Effector memory CD4-positive, alpha-beta T cell (primary cell): ENCODE data around the gene POMP.
A peak's percentile ranks its signal among the peaks of the same experiment; 100 is the strongest.

Source experiments
- DNase-seq, 3 donors: peaks; one replicate each; pipeline ENCODE4 v3.0.0-alpha.2; 2020
- H3K27ac ChIP-seq: 2 replicates; pipeline ENCODE4 v1.7.0; 2013; ENCODE audit warnings: mild to moderate bottlenecking, low read length, moderate library complexity; ENCODE audit not compliant: insufficient read depth, poor library complexity, severe bottlenecking
- H3K27me3 ChIP-seq: replicated peaks from 2 replicates; pipeline ENCODE4 v1.7.0; 2013; ENCODE audit warnings: mild to moderate bottlenecking, low read length; ENCODE audit not compliant: insufficient read depth, control insufficient read depth, poor library complexity, severe bottlenecking
- H3K36me3 ChIP-seq: 2 replicates; pipeline ENCODE4 v1.7.0; 2013; ENCODE audit warnings: mild to moderate bottlenecking, low read length, moderate library complexity; ENCODE audit not compliant: control insufficient read depth, insufficient read depth
- H3K4me1 ChIP-seq: 2 replicates; pipeline ENCODE4 v1.7.0; 2013; ENCODE audit warnings: low read length, mild to moderate bottlenecking; ENCODE audit not compliant: control insufficient read depth, insufficient read depth, poor library complexity, severe bottlenecking
- H3K4me3 ChIP-seq: 2 replicates; pipeline ENCODE4 v1.7.0; 2013; ENCODE audit warnings: low read length, low read depth, mild to moderate bottlenecking; ENCODE audit not compliant: insufficient read depth, poor library complexity, severe bottlenecking
- H3K9me3 ChIP-seq: 2 replicates; pipeline ENCODE4 v1.7.0; 2013; ENCODE audit warnings: mild to moderate bottlenecking, low read length, moderate library complexity; ENCODE audit not compliant: control insufficient read depth

POMP gene

GRCh38 chr13:28621449-28621848 is 37.5 kb upstream of the POMP start:
- Histone ChIP-seq H3K4me3 (no peak overlapping the region), H3K27ac (no peak overlapping the region), H3K4me1 (no peaks in the 10 kb centered on the region), H3K9me3 (no peaks in the 10 kb centered on the region), H3K36me3 (no peaks in the 10 kb centered on the region), H3K27me3 (no peaks in the 10 kb centered on the region)
- no peak for DNase-seq

DNA sequence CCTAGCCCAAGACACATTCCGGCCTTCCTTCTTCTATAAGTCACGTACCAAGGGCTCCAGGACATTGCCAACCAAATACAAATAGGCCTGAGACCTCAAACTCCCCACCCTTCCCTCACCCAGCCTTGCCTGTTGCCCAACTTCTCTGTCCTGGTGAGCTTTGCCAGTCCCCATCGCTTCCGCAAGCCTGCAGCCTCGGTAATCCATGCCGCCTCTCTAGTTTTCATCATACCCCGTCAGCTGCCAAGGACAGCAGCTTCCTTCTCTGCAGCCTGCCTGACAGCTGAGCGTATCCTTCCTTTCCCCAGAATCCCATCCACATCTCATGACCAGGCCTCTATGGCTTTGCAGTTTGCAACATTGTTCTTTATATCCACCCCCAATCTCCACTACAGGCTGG is 36.6 kb upstream of the POMP start:
- no peak overlapping the region for H3K4me3 ChIP-seq
- no peak for DNase-seq
- no peaks in the 10 kb centered on the region for H3K4me1 ChIP-seq
- no peaks in the 10 kb centered on the region for H3K27me3 ChIP-seq
- no peaks in the 10 kb centered on the region for H3K9me3 ChIP-seq
- H3K27ac ChIP-seq: no peak overlapping the region
- no peaks in the 10 kb centered on the region for H3K36me3 ChIP-seq

- no peak overlapping the region for H3K27ac ChIP-seq
- no peak overlapping the region for H3K4me3 ChIP-seq
- no peaks in the 10 kb centered on the region for H3K36me3 ChIP-seq
- no peaks in the 10 kb centered on the region for H3K4me1 ChIP-seq
- H3K27me3 ChIP-seq: no peaks in the 10 kb centered on the region
- no peaks in the 10 kb centered on the region for H3K9me3 ChIP-seq
- DNase-seq: no peak
These were observed 34.9 kb upstream of the POMP start for GRCh38 chr13:28623782-28624706.

GRCh38 chr13:28624707-28625432 is 34.1 kb upstream of the POMP start:
- no peak for DNase-seq

DNA sequence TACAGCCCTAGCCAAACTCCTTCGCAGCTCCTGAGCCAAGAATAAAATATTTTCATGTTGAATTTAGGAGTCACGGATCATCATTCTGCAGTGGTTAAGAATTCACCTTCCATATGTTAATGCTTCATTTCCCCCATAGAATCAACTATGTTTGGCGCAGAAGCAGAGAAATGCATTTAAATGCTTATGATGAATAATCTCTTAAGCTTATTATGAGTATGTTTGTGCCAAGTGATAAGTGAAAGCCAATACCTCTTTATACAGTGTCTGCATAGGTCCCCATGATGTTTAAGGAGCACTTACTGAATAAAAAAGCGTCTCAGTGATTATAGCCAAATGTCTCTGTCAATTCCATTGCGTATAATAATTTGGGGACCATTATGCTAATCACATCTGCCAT is 32.7 kb upstream of the POMP start:
- Histone ChIP-seq H3K9me3 (no peaks in the 10 kb centered on the region), H3K36me3 (no peaks in the 10 kb centered on the region), H3K4me1 (no peaks in the 10 kb centered on the region), H3K27ac (no peak overlapping the region), H3K4me3 (no peak overlapping the region), H3K27me3 (no peaks in the 10 kb centered on the region)
- no peak for DNase-seq

More at GRCh38 chr13:28624707-28625432, 34.1 kb upstream of the POMP start:
- H3K4me3 ChIP-seq: no peak overlapping the region
- no peaks in the 10 kb centered on the region for H3K4me1 ChIP-seq
- H3K36me3 ChIP-seq: no peaks in the 10 kb centered on the region
- no peak overlapping the region for H3K27ac ChIP-seq
- no peaks in the 10 kb centered on the region for H3K9me3 ChIP-seq
- H3K27me3 ChIP-seq: no peaks in the 10 kb centered on the region

GRCh38 chr13:28628241-28628640 is 30.7 kb upstream of the POMP start:
- H3K27me3 ChIP-seq: no peaks in the 10 kb centered on the region
- no peak overlapping the region for H3K27ac ChIP-seq
- no peak for DNase-seq
- H3K9me3 ChIP-seq: no peaks in the 10 kb centered on the region
- no peaks in the 10 kb centered on the region for H3K36me3 ChIP-seq
- no peak overlapping the region for H3K4me3 ChIP-seq
- no peaks in the 10 kb centered on the region for H3K4me1 ChIP-seq

- H3K9me3 ChIP-seq: no peaks in the 10 kb centered on the region
- H3K27ac ChIP-seq: no peak overlapping the region
- DNase-seq: no peak
- H3K4me1 ChIP-seq: no peaks in the 10 kb centered on the region
- no peaks in the 10 kb centered on the region for H3K27me3 ChIP-seq
- H3K36me3 ChIP-seq: no peaks in the 10 kb centered on the region
- no peak overlapping the region for H3K4me3 ChIP-seq
These were observed 28.1 kb upstream of the POMP start for GRCh38 chr13:28630869-28631268.

DNA sequence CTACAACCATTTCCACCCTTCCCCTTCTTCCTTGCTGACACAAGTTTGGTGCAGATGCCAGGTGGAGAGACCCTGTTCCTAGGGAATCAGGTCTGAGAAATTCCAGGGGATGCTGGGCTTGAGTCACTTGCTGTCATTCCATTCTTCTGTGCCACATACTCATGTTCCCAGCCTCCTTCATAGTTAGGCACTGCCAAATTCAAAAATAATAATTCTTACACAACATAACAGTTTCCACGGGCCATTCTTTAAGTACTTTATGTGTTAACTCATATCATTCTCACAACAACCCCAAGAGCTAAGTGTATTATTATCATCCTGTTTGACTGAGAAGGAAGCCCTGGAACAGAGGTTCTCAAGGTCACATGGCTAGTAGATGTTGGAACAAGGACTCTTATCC is 27.1 kb upstream of the POMP start:
- DNase-seq: no peak
- H3K27ac ChIP-seq: no peak overlapping the region
- H3K4me1 ChIP-seq: peaks cover 3% of the 10 kb centered on the region
- no peaks in the 10 kb centered on the region for H3K9me3 ChIP-seq
- no peak overlapping the region for H3K4me3 ChIP-seq
- no peaks in the 10 kb centered on the region for H3K27me3 ChIP-seq
- H3K36me3 ChIP-seq: no peaks in the 10 kb centered on the region

- H3K36me3 ChIP-seq: no peaks in the 10 kb centered on the region
- no peak overlapping the region for H3K4me3 ChIP-seq
- no peaks in the 10 kb centered on the region for H3K27me3 ChIP-seq
- peaks cover 3% of the 10 kb centered on the region for H3K4me1 ChIP-seq
- H3K27ac ChIP-seq: no peak overlapping the region
- DNase-seq: no peak
- no peaks in the 10 kb centered on the region for H3K9me3 ChIP-seq
These were observed 22.9 kb upstream of the POMP start for GRCh38 chr13:28636069-28636468.

DNA sequence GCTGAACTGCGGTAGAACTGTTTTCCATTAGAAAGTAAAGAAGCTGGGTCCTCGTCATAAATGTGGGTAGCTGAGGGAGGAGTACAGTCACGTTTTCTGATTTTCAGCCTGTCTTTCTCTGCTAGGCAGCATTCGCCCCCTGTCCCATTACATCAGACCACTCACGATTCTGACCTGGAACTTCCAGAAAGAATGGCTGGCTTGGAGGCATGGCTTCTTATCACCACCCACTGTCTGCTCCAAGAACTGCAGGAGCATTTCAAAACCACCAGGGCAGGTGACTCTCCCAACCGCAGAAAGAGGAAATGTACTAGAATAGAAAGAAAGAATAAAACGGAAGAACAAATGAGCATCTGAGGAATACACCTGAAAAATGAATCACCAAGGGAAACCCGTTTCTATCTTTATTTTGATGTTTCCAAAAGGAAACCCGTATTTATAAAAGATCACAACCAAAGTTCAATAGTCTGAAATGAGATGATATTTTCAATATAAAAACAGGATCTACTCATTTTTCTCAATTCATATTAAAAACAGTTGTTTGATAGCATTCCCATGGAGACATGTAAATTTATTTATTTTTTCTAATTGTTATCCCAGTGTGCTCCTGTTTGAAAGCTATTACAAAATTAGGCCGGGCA is 22.1 kb upstream of the POMP start:
- no peak overlapping the region for H3K27ac ChIP-seq
- H3K36me3 ChIP-seq: no peaks in the 10 kb centered on the region
- DNase-seq: peak in 2 of 3 donors; percentile 12 to 17

More for the DNA sequence above, 22.1 kb upstream of the POMP start:
- no peak overlapping the region for H3K4me3 ChIP-seq
- no peaks in the 10 kb centered on the region for H3K27me3 ChIP-seq
- no peaks in the 10 kb centered on the region for H3K9me3 ChIP-seq
- H3K4me1 ChIP-seq: peaks cover 3% of the 10 kb centered on the region
